ENCODE results near the gene GABBR1.

- TF ChIP-seq POLR2A (IDR thresholded peaks at IDR 0.05) = no peak
- no peak for TF ChIP-seq CTCF (IDR thresholded peaks at IDR 0.05)
These were observed 78.2 kb downstream of the GABBR1 start for GRCh38 chr6:29554764-29555163.
